ENCODE data around the gene LGR6.
A peak's percentile ranks its signal among the peaks of the same experiment; 100 is the strongest.

Gene LGR6

GRCh38 chr1:202293569-202293968 is 100.0 kb downstream of the LGR6 start:
- no peak for DNase-seq

- DNase-seq, result no peak
Observed at GRCh38 chr1:202302166-202302565, 108.6 kb downstream of the LGR6 start.

GRCh38 chr1:202304375-202304774 is 110.8 kb downstream of the LGR6 start:
- DNase-seq, result no peak

DNA sequence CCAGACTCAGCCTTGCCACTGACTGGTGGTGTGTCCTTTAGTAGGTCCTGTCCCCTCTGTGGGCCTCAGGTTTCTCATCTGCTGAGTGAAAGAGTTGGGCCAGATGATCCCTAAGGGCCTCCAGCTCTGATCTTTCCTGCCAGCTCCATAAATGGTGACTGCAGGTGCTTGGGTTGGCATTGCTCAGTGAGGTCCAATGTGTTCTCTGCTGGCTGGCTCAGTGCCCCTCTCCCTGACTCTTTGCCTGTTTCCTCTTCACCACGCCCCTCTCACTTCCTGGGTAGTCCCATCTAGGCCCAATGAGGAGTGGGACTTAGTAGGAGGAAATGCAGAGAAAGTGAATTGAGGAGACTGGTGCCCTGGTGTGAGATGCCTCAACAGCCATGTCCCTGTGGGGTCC is 111.6 kb downstream of the LGR6 start:
- no peak for DNase-seq

GRCh38 chr1:202306535-202307345 is 113.1 kb downstream of the LGR6 start:
- DNase-seq, result peak; percentile 54

DNA sequence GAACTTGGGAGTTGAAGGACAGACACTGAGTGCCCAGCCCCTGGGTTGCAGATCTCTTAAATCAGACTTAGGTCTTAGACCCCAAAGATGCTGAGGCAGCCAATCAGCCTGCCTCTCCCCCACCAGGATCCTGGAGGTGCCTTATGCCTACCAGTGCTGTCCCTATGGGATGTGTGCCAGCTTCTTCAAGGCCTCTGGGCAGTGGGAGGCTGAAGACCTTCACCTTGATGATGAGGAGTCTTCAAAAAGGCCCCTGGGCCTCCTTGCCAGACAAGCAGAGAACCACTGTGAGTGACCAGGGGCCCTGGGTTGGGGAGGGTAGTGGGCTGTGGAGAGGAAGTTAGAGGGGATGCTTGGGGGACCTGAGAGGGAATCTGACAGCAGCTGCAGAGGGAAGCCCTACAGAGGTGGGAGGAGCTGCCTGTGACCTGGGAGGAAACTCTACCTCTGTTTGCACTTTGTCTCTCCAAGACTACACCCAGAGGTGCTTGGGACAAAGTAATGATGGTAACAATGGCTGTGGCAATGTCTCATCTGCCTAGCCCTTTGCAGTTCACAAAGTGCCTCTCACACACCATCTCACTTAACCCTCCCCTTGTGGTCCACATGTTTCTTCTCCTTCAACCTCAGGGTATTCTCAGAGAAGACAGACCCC is 116.6 kb downstream of the LGR6 start:
- no peak for DNase-seq

DNA sequence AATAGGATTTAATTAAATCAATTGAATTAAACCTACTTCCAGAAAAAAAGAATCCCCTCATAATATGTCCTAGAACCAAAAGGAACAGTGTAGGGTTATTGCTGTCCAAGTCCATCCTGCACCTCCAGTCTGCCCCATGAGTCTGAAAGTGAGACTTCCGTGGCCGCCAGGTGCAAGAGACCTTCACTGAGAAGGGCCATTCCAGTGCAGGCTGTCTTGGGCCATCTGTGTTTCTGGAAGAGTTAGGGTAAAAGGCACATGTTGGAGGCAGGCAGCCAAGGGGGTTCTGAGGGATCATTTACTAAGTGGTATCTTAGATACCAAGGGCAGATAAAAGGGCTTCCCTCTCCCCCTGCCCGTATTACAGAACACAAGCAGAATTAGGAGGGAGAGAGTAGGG is 117.1 kb downstream of the LGR6 start:
- DNase-seq, result no peak

GRCh38 chr1:202311875-202312635 is 118.5 kb downstream of the LGR6 start:
- DNase-seq, result no peak

- peak; percentile 81 for DNase-seq
Observed at GRCh38 chr1:202315576-202316168, 122.1 kb downstream of the LGR6 start.

- no peak for DNase-seq
Observed at GRCh38 chr1:202316186-202316585, 122.6 kb downstream of the LGR6 start.

DNA sequence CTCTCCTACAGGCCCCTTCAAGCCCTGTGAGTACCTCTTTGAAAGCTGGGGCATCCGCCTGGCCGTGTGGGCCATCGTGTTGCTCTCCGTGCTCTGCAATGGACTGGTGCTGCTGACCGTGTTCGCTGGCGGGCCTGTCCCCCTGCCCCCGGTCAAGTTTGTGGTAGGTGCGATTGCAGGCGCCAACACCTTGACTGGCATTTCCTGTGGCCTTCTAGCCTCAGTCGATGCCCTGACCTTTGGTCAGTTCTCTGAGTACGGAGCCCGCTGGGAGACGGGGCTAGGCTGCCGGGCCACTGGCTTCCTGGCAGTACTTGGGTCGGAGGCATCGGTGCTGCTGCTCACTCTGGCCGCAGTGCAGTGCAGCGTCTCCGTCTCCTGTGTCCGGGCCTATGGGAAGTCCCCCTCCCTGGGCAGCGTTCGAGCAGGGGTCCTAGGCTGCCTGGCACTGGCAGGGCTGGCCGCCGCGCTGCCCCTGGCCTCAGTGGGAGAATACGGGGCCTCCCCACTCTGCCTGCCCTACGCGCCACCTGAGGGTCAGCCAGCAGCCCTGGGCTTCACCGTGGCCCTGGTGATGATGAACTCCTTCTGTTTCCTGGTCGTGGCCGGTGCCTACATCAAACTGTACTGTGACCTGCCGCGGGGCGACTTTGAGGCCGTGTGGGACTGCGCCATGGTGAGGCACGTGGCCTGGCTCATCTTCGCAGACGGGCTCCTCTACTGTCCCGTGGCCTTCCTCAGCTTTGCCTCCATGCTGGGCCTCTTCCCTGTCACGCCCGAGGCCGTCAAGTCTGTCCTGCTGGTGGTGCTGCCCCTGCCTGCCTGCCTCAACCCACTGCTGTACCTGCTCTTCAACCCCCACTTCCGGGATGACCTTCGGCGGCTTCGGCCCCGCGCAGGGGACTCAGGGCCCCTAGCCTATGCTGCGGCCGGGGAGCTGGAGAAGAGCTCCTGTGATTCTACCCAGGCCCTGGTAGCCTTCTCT is 124.6 kb downstream of the LGR6 start:
- no peak for DNase-seq

GRCh38 chr1:202319381-202320080 is 125.9 kb downstream of the LGR6 start:
- no peak for DNase-seq

DNA sequence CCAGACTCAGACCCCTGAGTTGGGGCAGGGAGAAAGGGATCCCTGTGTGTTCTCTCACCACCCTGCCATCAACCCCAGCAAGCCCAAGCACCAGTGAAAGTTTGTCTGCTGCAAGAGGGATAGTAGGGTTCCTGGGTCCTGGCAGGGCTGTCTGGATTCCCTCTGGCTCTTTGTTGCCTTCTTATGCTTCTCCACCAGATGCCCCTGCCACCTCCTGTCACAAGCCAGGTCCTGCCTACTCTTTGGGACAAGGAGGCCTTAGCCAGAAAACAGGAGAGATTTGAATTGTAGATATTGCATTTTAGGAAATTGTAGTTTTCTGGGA is 126.4 kb downstream of the LGR6 start:
- DNase-seq, result no peak

GRCh38 chr1:202323731-202324130 is 130.1 kb downstream of the LGR6 start:
- DNase-seq, result no peak

GRCh38 chr1:202324646-202325045 is 131.0 kb downstream of the LGR6 start:
- DNase-seq, result no peak

DNA sequence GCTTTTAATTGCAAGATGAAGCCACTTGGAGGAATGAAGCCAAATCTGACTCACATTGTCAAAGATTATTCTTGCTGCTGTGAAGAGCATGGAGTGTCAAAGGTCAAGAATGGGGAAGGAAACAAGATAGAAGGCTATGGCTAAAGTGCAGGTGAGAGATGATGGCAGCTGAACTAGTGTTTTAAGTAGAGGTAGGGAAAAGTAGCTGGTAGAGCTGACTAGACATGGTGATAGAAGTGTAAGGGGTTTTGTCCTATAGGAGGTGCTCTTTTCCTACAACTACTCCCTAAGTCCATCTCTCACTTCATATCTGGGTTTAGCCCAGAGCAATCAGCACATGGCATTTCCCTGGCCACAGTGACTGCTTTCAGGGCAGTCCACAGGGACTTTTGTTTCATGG is 136.3 kb downstream of the LGR6 start:
- no peak for DNase-seq

- no peak for DNase-seq
Observed at GRCh38 chr1:202333861-202334260, 140.3 kb downstream of the LGR6 start.

GRCh38 chr1:202343652-202344349 is 150.2 kb downstream of the LGR6 start:
- DNase-seq, result peak; percentile 16

GRCh38 chr1:202348005-202348508 is 154.5 kb downstream of the LGR6 start:
- DNase-seq, result no peak

DNA sequence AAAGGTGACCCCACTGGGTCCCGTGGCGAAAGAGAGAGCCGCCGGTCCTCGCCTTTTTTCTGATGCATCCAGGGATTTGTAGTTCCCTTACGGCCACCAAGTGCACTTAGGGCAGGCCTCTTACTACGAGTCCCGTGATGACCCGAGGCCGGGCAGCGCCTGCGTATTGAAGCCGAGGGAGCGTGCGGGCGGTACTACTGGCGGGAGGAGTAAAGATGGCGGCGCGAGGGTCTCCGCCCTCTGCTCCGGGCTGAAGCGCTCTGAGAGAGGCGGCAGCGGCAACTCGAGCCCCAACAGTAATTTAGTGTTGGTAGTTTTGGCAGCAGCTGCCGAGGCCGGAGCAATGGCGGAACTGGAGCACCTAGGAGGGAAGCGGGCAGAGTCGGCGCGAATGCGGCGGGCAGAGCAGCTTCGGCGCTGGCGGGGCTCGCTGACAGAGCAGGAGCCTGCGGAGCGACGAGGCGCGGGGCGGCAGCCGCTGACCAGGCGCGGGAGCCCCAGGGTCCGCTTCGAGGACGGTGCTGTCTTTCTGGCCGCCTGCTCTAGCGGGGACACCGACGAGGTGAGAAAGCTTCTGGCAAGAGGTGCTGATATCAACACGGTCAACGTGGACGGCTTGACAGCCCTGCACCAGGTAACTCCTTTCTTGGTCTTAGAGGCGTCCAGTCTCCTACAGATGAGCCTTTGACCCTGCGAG is 155.1 kb downstream of the LGR6 start, which contains the start of gene PPP1R12B:
Gene PPP1R12B, plus strand, starts transcription at position 191 of the 697 bp plus-strand sequence. Its CDS starts 153 bp downstream, at position 344.
- DNase-seq, result peak; percentile 96
